Measurements from ENCODE around the gene PTCD1. TPM values are rescaled to one million over a fixed set of nuclear protein-coding genes. Genes with fewer than 3 reads are reported as not detected.

PTCD1 gene
- total and polyA plus RNA-seq, 2 of the 8 experiments (the other 6 are each of a cell fraction or from before 2014, with no cell fraction given), result 7.5 to 7.6 TPM

DNA sequence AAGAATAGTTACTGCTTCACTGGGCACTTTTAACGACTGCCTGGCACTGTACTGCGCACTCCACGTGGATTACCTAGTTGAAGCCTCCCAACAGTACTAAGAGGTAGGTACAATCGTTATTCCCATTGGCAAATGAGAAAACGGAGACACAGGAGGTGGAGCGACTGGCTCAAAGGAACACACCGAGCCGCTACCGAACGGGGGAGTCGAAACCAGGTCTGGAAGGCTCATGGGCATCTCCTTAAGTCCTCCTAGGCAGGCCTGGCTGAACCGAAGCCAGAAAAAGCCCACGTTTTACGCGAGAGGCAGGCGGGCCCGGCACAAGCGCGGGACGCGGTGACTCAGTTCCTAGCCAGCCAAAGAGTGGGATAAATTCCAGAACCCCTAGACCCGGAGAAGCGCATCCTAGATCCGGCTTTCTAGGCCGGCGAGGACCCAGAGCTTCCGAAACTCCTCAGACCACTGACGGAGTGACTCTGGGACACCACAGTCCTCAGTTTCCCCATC lies 30.7 kb downstream of the PTCD1 start:
- Histone ChIP-seq H4K20me1 (replicated peaks in 1 of 2; ENCODE audit: control insufficient read depth in 1 of 2, insufficient read depth in 2 of 2, low read length in 2 of 2) (peaks cover 15 to 25% of the 10 kb centered on the region in 2 experiments), H3K4me1 (replicated peaks in 1 of 4; ENCODE audit: control insufficient read depth in 3 of 4, insufficient read depth in 4 of 4, low read length in 3 of 4) (peaks cover 0 to 5% (median 3%) of the 10 kb centered on the region in 4 experiments; a peak in 2 of 7 replicates), H2BK15ac (ENCODE audit: low read length) (no peak overlapping the region; the same call in 1 of the 2 replicates), H2BK20ac (ENCODE audit: low read length) (no peak overlapping the region), H3K9me3 (ENCODE audit: insufficient read depth in 2 of 2, low read depth in 1 of 2, low read length in 1 of 2) (no peaks in the 10 kb centered on the region), H4K8ac (ENCODE audit: extremely low read depth, insufficient read depth, low read length) (peak overlapping the region; percentile 4; the same call in 1 of the 2 replicates), H2BK120ac (replicated peaks; ENCODE audit: low read depth, low read length) (no peak overlapping the region), H3K14ac (ENCODE audit: insufficient read length) (no peak overlapping the region), H3K27me3 (replicated peaks in 1 of 4; ENCODE audit: control insufficient read depth in 3 of 4, extremely low read depth in 1 of 4, insufficient read depth in 3 of 4, low read length in 3 of 4) (no peaks in the 10 kb centered on the region), H3K4me2 (ENCODE audit: insufficient read depth in 1 of 2, low read depth in 2 of 2, low read length in 2 of 2) (peak overlapping the region; percentile 74 to 87), H2AFZ (ENCODE audit: low read length) (no peak overlapping the region), H4K5ac (ENCODE audit: insufficient read length, low read depth, low read length) (peak overlapping the region; percentile 57), H2BK12ac (ENCODE audit: low read depth, low read length) (no peak overlapping the region), H3K79me2 (ENCODE audit: control insufficient read depth in 1 of 2, insufficient read depth in 2 of 2, low read length in 2 of 2) (peaks cover 34 to 73% of the 10 kb centered on the region in 2 experiments), H3K4ac (replicated peaks; ENCODE audit: insufficient read length, low read depth, low read length) (no peak overlapping the region), H3K18ac (ENCODE audit: extremely low read depth, low read length) (peak overlapping the region; percentile 89), H2BK5ac (ENCODE audit: low read depth, low read length) (peak overlapping the region; percentile 100; the same call in 1 of the 2 replicates), H3K56ac (replicated peaks; ENCODE audit: insufficient read length, low read depth, low read length) (peak overlapping the region; percentile 12), H3K23ac (ENCODE audit: insufficient read length) (no peak overlapping the region), H3K27ac (ENCODE audit: low read depth, low read length) (peak overlapping the region; percentile 89), H4K91ac (replicated peaks; ENCODE audit: insufficient read length, low read length) (peak overlapping the region; percentile 78), H3K23me2 (ENCODE audit: low read depth, low read length) (peaks cover 13% of the 10 kb centered on the region), H3K79me1 (ENCODE audit: low read depth, low read length) (peaks cover 27% of the 10 kb centered on the region), H3K36me3 (ENCODE audit: control insufficient read depth in 2 of 4, insufficient read depth in 4 of 4, low read length in 3 of 4) (peaks cover 16 to 45% (median 28%) of the 10 kb centered on the region in 4 experiments), H3K9ac (replicated peaks in 1 of 4; ENCODE audit: extremely low read depth in 1 of 4, low read depth in 3 of 4, low read length in 3 of 4) (peak overlapping the region; percentile 92 to 99 (median 92)), H2AK5ac (ENCODE audit: low read depth, low read length) (peak overlapping the region; percentile 0), H3K4me3 (ENCODE audit: extremely low read depth in 1 of 4, insufficient read depth in 2 of 4, low read depth in 3 of 4, low read length in 4 of 4) (peak overlapping the region; percentile 93 to 99 (median 97))
- DNase-seq (ENCODE audit: low read depth in 1 of 2, low spot score in 2 of 2), result no peak
- ChIA-PET POLR2A (ENCODE audit: partially characterized antibody) (interaction anchor here (0.9 to 8.4 kb wide), 27 partner anchors 8 to 693 kb away, joined by 3 to 150 read pairs (median 6); partner anchors contain the start of genes AP4M1, ARPC1B, ATP5MF and CPSF4), CTCF (ENCODE audit: partially characterized antibody) (interaction anchor here (0.5 to 1.5 kb wide), 9 partner anchors 8 to 536 kb away, joined by 3 to 6 read pairs (median 3); no protein-coding TSS in a partner anchor)
- whole genome bisulfite sequencing, 2 experiments (ENCODE audit: extremely low coverage in 1 of 2, insufficient coverage in 1 of 2, insufficient read length in 1 of 2, insufficient replicate concordance in 2 of 2, low coverage in 1 of 2, low lambda C conversion rate in 2 of 2, missing lambda C conversion rate in 1 of 2), result 1% methylated on average over 28 of the region's 28 CpGs; no CpG with 5 or more reads in 1 of the 2 experiments
- no peak for FAIRE-seq
- TF ChIP-seq GABPA (IDR thresholded peaks at IDR 0.05; ENCODE audit: borderline replicate concordance, insufficient read depth, low read length) (no peak), RBBP5 (IDR thresholded peaks at IDR 0.05; ENCODE audit: borderline replicate concordance, low read depth, low read length) (no peak), HDAC2 (IDR thresholded peaks at IDR 0.05; ENCODE audit: borderline replicate concordance in 1 of 2, low read depth in 2 of 2, low read length in 2 of 2) (peak in 1 of 2 experiments; percentile 29; a peak in 1 of 4 replicates), KDM5A (IDR thresholded peaks at IDR 0.05; ENCODE audit: low read length) (0 out of 2 replicates have a peak, but pooled peaks have one; percentile 46), SP4 (IDR thresholded peaks at IDR 0.05; ENCODE audit: low read length) (no peak), POLR2A (IDR thresholded peaks at IDR 0.05; ENCODE audit: control extremely low read depth in 1 of 2, low read depth in 2 of 2, low read length in 2 of 2) (no peak; a peak in 1 of 3 replicates), SIN3A (conservative IDR thresholded peaks at IDR 0.05 in 1 of 2, IDR thresholded peaks at IDR 0.05 in 1 of 2; ENCODE audit: low read depth in 1 of 2, low read length in 2 of 2) (0 out of 4 replicates have a peak, but pooled peaks of 1 of the 2 experiments have one; percentile 40), PHF8 (conservative IDR thresholded peaks at IDR 0.05; ENCODE audit: low read depth, low read length) (no peak), RNF2 (IDR thresholded peaks at IDR 0.05; ENCODE audit: borderline replicate concordance, low read depth, low read length, missing control alignments, poor library complexity, severe bottlenecking) (no peak), JUN (IDR thresholded peaks at IDR 0.05; ENCODE audit: low read depth, low read length) (no peak)
- TF ChIP-seq, protein P1, sequence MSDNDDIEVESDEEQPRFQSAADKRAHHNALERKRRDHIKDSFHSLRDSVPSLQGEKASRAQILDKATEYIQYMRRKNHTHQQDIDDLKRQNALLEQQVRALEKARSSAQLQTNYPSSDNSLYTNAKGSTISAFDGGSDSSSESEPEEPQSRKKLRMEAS (IDR thresholded peaks at IDR 0.05), result peak; percentile 51; the same call in 1 of the 2 replicates
